Uterus (tissue), 2 donors: ENCODE data around the gene DNAJC5G.

Experiments
- POLR2A ChIP-seq, 2 donors: fragments of 450-650 bp; IDR thresholded peaks; one replicate each; pipeline ENCODE4 v1.6.1; 2016; ENCODE audit warnings: antibody characterized with exemption in 2 of 2, mild to moderate bottlenecking in 1 of 2, moderate library complexity in 1 of 2
- TF ChIP-seq, protein P1 (sequence below), 4 experiments: fragments of 200-600 bp in 2 of 4; fragments of 450-650 bp in 2 of 4; sonication (generic) in 2 of 4; IDR thresholded peaks; one replicate each; pipeline ENCODE4 v1.5.1; 2016 to 2019; ENCODE audit warnings: antibody characterized with exemption in 4 of 4, mild to moderate bottlenecking in 2 of 4, moderate library complexity in 1 of 4

DNA sequence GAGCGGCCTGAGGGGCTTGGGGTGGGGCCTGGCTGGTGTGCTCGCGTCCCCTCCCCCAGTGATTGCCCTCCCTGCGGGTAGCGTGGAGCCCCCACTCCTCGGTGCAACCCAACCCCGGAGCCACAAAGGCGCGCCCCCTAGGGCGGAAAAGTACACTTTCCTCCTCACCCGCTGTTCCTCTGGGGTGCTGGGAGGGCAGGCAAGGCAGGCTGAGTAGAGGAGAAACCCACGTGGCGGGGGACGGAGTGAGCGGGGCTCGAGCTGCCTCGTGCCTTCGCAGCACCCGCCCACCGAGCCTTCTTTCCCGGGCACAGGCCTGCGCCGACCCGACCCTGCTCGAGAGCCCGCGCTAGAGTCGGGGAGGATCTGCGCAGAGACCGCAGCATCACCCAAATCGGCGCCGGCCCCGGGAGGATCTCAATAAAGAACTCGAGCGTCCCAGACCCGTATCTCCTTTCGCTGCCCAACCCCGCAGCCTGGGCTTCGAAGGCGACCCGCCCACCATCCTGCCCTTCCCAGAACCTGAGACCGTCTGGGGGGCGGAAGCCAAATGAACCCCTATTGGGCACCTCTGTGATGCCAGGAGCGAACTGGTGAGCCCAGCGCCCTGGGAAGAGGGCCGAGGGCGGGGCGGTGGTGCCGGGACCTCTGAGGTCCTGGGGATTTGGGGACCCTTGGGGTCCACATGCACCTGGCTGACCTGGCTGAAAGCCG, 31.5 kb downstream of the DNAJC5G start:
- TF ChIP-seq, protein P1, sequence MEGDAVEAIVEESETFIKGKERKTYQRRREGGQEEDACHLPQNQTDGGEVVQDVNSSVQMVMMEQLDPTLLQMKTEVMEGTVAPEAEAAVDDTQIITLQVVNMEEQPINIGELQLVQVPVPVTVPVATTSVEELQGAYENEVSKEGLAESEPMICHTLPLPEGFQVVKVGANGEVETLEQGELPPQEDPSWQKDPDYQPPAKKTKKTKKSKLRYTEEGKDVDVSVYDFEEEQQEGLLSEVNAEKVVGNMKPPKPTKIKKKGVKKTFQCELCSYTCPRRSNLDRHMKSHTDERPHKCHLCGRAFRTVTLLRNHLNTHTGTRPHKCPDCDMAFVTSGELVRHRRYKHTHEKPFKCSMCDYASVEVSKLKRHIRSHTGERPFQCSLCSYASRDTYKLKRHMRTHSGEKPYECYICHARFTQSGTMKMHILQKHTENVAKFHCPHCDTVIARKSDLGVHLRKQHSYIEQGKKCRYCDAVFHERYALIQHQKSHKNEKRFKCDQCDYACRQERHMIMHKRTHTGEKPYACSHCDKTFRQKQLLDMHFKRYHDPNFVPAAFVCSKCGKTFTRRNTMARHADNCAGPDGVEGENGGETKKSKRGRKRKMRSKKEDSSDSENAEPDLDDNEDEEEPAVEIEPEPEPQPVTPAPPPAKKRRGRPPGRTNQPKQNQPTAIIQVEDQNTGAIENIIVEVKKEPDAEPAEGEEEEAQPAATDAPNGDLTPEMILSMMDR (IDR thresholded peaks at IDR 0.05) = no peak
- TF ChIP-seq POLR2A (IDR thresholded peaks at IDR 0.05) = no peak
